Activated CD4-positive, alpha-beta T cell treated with anti-CD3 and anti-CD28 coated beads for 24 hours (primary cell): ENCODE data around the gene HOXC13.

Experiments used
- DNase-seq, 2 donors: peaks; one replicate each; pipeline ENCODE4 v3.0.0-alpha.2; 2020; ENCODE audit warnings: low read depth in 2 of 2

Gene HOXC13

GRCh38 chr12:53995378-53996239 lies 57.0 kb downstream of the HOXC13 start:
- no peak for DNase-seq
